Measurements from ENCODE around the gene PSMB10. TPM values are rescaled to one million over a fixed set of nuclear protein-coding genes. Genes with fewer than 3 reads are reported as not detected.

The PSMB10 gene
- total and polyA plus RNA-seq, 2 of the 8 experiments (the other 6 are each of a cell fraction or from before 2014, with no cell fraction given), result 32.1 to 61.9 TPM

DNA sequence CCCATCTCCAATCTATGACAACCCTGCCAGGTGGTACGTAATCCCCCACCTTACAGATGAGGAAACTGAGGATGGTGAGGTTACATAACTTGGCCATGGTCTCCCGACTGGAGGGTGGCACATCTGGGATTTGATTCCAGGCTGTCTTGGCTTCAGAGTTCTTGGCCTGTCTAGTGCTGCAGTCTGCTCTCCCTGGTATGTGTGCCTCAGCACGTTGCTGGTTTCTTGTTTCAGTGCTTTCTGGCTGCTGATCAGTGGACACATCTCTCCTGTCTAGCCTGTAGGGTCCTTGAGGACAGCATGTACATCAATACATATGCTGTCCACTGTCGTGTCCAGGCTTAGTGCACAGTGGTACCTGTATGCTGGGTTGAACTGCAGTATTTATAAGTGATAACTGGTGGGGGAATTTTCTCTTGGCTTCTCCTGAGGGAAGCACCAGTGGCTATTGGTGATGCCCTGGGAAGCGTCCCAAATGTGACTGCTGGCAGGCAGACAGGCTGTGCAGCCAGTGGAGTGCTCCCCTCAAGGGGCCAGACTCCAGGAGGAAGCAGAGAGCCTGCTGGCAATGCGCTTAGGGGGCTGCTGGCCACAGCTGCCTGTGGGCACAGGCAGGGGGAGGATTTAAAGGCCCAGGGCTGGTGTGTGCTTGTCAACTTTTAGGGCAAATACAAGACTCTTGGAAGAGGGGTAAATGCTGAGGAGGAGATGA, 19.4 kb downstream of the PSMB10 start:
- H4K91ac ChIP-seq (replicated peaks; ENCODE audit: insufficient read length, low read length), result no peak overlapping the region
- no peak overlapping the region for H3K27ac ChIP-seq (ENCODE audit: low read depth, low read length)
- no peak overlapping the region for H3K23ac ChIP-seq (ENCODE audit: insufficient read length)
- DNase-seq (ENCODE audit: low read depth in 1 of 2, low spot score in 2 of 2) (no peak), FAIRE-seq (no peak)
- H3K9me3 ChIP-seq (ENCODE audit: insufficient read depth in 2 of 2, low read depth in 1 of 2, low read length in 1 of 2), result no peaks in the 10 kb centered on the region
- H3K79me2 ChIP-seq (ENCODE audit: control insufficient read depth in 1 of 2, insufficient read depth in 2 of 2, low read length in 2 of 2), result no peaks in the 10 kb centered on the region; a peak in 1 of 4 replicates
- WGBS, 2 experiments (ENCODE audit: extremely low coverage in 1 of 2, insufficient coverage in 1 of 2, insufficient read length in 1 of 2, insufficient replicate concordance in 2 of 2, low coverage in 1 of 2, low lambda C conversion rate in 2 of 2, missing lambda C conversion rate in 1 of 2), result 81% methylated on average over 6 of the region's 6 CpGs; no CpG with 5 or more reads in 1 of the 2 experiments
- no peak overlapping the region for H2AFZ ChIP-seq (ENCODE audit: low read length)
- H3K79me1 ChIP-seq (ENCODE audit: low read depth, low read length), result peaks cover 10% of the 10 kb centered on the region
- no peak overlapping the region for H3K4me2 ChIP-seq (ENCODE audit: insufficient read depth in 1 of 2, low read depth in 2 of 2, low read length in 2 of 2)
- no peak overlapping the region for H2BK12ac ChIP-seq (ENCODE audit: low read depth, low read length)
- H4K8ac ChIP-seq (ENCODE audit: extremely low read depth, insufficient read depth, low read length), result no peak overlapping the region; the same call in 1 of the 2 replicates
- ChIA-PET CTCF (ENCODE audit: partially characterized antibody) (interaction anchor here (0.5 to 4.1 kb wide), 7 partner anchors 9 to 101 kb away, joined by 3 to 39 read pairs (median 8); partner anchors contain the start of gene NRN1L), POLR2A (ENCODE audit: partially characterized antibody) (interaction anchor here (1.4 kb wide), 1 partner anchor 11 kb away, joined by 4 read pairs; no protein-coding TSS in a partner anchor)
- no peak overlapping the region for H3K4me3 ChIP-seq (ENCODE audit: extremely low read depth in 1 of 4, insufficient read depth in 2 of 4, low read depth in 3 of 4, low read length in 4 of 4)
- H3K36me3 ChIP-seq (ENCODE audit: control insufficient read depth in 2 of 4, insufficient read depth in 4 of 4, low read length in 3 of 4), result no peaks in the 10 kb centered on the region; a peak in 1 of 8 replicates
- no peak overlapping the region for H2BK5ac ChIP-seq (ENCODE audit: low read depth, low read length)
- no peak overlapping the region for H2BK120ac ChIP-seq (replicated peaks; ENCODE audit: low read depth, low read length)
- H3K14ac ChIP-seq (ENCODE audit: insufficient read length), result no peak overlapping the region
- H3K56ac ChIP-seq (replicated peaks; ENCODE audit: insufficient read length, low read depth, low read length), result no peak overlapping the region
- H3K27me3 ChIP-seq (replicated peaks in 1 of 4; ENCODE audit: control insufficient read depth in 3 of 4, extremely low read depth in 1 of 4, insufficient read depth in 3 of 4, low read length in 3 of 4), result no peaks in the 10 kb centered on the region
- H2BK15ac ChIP-seq (ENCODE audit: low read length), result no peak overlapping the region
- H3K23me2 ChIP-seq (ENCODE audit: low read depth, low read length), result no peaks in the 10 kb centered on the region
- H2BK20ac ChIP-seq (ENCODE audit: low read length), result no peak overlapping the region
- no peak overlapping the region for H3K18ac ChIP-seq (ENCODE audit: extremely low read depth, low read length)
- H3K4me1 ChIP-seq (replicated peaks in 1 of 4; ENCODE audit: control insufficient read depth in 3 of 4, insufficient read depth in 4 of 4, low read length in 3 of 4), result peaks cover 0 to 10% (median 4%) of the 10 kb centered on the region in 4 experiments; a peak in 6 of 7 replicates
- H2AK5ac ChIP-seq (ENCODE audit: low read depth, low read length), result no peak overlapping the region
- no peak overlapping the region for H3K4ac ChIP-seq (replicated peaks; ENCODE audit: insufficient read length, low read depth, low read length)
- H3K9ac ChIP-seq (replicated peaks in 1 of 4; ENCODE audit: extremely low read depth in 1 of 4, low read depth in 3 of 4, low read length in 3 of 4), result no peak overlapping the region
- peaks cover 8 to 12% of the 10 kb centered on the region in 2 experiments for H4K20me1 ChIP-seq (replicated peaks in 1 of 2; ENCODE audit: control insufficient read depth in 1 of 2, insufficient read depth in 2 of 2, low read length in 2 of 2)
- H4K5ac ChIP-seq (ENCODE audit: insufficient read length, low read depth, low read length), result no peak overlapping the region

Measured in H1 (cell line).